ENCODE data around the gene MEA1.

MEA1 gene

DNA sequence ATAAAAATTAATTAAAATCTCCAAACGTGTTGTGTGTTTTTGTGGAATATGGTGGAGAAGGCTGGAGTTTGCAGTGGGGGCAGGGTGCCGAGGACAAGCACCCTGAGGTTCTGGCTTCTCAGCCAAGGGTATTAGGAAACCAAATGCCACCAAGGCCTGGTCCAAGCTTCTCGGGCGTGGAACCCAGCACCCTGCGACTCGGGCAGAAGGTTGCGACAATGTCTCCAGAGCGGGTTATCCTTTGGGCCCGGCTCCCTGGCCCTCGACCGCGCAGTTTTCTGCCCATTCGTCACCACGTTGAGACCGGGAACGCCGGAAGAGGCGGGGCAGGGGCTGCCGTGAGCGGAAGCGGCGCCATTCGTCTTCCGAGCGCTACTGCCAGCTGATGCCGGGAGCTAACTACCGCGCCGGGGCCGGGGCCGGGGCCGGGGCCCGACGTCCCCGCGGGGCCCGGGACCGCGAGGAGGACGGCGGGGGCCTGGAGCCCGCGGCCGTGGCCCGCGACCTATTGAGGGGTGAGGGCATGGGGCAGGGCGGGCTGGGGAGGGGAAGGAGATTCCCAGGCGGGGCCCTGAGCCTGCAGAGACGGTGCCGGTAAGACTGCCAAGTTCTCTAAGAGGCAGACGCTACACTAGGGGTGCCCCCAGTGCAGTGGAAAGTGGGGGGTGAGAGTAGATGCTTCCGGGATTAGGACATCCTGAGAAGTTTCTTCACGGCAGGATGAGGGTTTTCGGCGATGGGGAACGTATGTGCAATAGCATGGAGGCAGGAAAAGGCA, 7.7 kb upstream of the MEA1 start, which contains the start of gene RRP36 (continued):
- no peak for TF ChIP-seq ZFP41 (tag by site-specific recombination; IDR thresholded peaks at IDR 0.05; ENCODE audit: borderline replicate concordance)
- TF ChIP-seq ZNF10 (tag by site-specific recombination; IDR thresholded peaks at IDR 0.05), result no peak
- TF ChIP-seq, protein P1, sequence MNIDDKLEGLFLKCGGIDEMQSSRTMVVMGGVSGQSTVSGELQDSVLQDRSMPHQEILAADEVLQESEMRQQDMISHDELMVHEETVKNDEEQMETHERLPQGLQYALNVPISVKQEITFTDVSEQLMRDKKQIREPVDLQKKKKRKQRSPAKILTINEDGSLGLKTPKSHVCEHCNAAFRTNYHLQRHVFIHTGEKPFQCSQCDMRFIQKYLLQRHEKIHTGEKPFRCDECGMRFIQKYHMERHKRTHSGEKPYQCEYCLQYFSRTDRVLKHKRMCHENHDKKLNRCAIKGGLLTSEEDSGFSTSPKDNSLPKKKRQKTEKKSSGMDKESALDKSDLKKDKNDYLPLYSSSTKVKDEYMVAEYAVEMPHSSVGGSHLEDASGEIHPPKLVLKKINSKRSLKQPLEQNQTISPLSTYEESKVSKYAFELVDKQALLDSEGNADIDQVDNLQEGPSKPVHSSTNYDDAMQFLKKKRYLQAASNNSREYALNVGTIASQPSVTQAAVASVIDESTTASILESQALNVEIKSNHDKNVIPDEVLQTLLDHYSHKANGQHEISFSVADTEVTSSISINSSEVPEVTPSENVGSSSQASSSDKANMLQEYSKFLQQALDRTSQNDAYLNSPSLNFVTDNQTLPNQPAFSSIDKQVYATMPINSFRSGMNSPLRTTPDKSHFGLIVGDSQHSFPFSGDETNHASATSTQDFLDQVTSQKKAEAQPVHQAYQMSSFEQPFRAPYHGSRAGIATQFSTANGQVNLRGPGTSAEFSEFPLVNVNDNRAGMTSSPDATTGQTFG (tag by site-specific recombination; IDR thresholded peaks at IDR 0.05; ENCODE audit: borderline replicate concordance), result no peak
- TF ChIP-seq REPIN1 (tag by site-specific recombination; IDR thresholded peaks at IDR 0.05; ENCODE audit: low read depth), result no peak
- no peak for TF ChIP-seq ZNF112 (tag by site-specific recombination; IDR thresholded peaks at IDR 0.05)
- no peak for TF ChIP-seq ZNF324 (tag by site-specific recombination; IDR thresholded peaks at IDR 0.05)
- peak; percentile 20; the same call in 1 of the 2 replicates for TF ChIP-seq ZNF2 (tag by site-specific recombination; IDR thresholded peaks at IDR 0.05)
- peak; percentile 23; the same call in 1 of the 2 replicates for TF ChIP-seq SP3 (tag by site-specific recombination; IDR thresholded peaks at IDR 0.05)
- peak; percentile 93 for TF ChIP-seq ZNF335 (tag by site-specific recombination; conservative IDR thresholded peaks at IDR 0.05)
- no peak for TF ChIP-seq ZNF677 (tag by site-specific recombination; IDR thresholded peaks at IDR 0.05)
- peak; percentile 42; the same call in 1 of the 2 replicates for TF ChIP-seq YY2 (tag by site-specific recombination; IDR thresholded peaks at IDR 0.05)
- TF ChIP-seq, protein P2, sequence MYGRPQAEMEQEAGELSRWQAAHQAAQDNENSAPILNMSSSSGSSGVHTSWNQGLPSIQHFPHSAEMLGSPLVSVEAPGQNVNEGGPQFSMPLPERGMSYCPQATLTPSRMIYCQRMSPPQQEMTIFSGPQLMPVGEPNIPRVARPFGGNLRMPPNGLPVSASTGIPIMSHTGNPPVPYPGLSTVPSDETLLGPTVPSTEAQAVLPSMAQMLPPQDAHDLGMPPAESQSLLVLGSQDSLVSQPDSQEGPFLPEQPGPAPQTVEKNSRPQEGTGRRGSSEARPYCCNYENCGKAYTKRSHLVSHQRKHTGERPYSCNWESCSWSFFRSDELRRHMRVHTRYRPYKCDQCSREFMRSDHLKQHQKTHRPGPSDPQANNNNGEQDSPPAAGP (tag by site-specific recombination; IDR thresholded peaks at IDR 0.05), result 0 out of 2 replicates have a peak, but pooled peaks have one; percentile 17
- peak; percentile 15; the same call in 1 of the 2 replicates for TF ChIP-seq SP7 (tag by site-specific recombination; IDR thresholded peaks at IDR 0.05)
- TF ChIP-seq GLIS2 (tag by site-specific recombination; IDR thresholded peaks at IDR 0.05), result peak; percentile 91
- TF ChIP-seq SCRT1 (tag by site-specific recombination; IDR thresholded peaks at IDR 0.05; ENCODE audit: borderline replicate concordance), result no peak
- TF ChIP-seq ZNF175 (tag by site-specific recombination; IDR thresholded peaks at IDR 0.05), result no peak
- TF ChIP-seq ZNF394 (tag by site-specific recombination; IDR thresholded peaks at IDR 0.05; ENCODE audit: borderline replicate concordance), result no peak
- no peak for TF ChIP-seq ZNF37A (tag by site-specific recombination; IDR thresholded peaks at IDR 0.05)
- no peak; the same call in 1 of the 2 replicates for TF ChIP-seq ZNF843 (tag by site-specific recombination; IDR thresholded peaks at IDR 0.05)
- TF ChIP-seq, protein P3, sequence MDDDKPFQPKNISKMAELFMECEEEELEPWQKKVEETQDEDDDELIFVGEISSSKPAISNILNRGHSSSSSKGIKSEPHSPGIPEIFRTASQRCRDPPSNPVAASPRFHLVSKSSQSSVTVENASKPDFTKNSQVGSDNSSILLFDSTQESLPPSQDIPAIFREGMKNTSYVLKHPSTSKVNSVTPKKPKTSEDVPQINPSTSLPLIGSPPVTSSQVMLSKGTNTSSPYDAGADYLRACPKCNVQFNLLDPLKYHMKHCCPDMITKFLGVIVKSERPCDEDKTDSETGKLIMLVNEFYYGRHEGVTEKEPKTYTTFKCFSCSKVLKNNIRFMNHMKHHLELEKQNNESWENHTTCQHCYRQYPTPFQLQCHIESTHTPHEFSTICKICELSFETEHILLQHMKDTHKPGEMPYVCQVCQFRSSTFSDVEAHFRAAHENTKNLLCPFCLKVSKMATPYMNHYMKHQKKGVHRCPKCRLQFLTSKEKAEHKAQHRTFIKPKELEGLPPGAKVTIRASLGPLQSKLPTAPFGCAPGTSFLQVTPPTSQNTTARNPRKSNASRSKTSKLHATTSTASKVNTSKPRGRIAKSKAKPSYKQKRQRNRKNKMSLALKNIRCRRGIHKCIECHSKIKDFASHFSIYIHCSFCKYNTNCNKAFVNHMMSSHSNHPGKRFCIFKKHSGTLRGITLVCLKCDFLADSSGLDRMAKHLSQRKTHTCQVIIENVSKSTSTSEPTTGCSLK (tag by site-specific recombination; IDR thresholded peaks at IDR 0.05), result no peak
- no peak for TF ChIP-seq ZNF830 (tag by site-specific recombination; IDR thresholded peaks at IDR 0.05; ENCODE audit: low read depth)
- TF ChIP-seq ZNF521 (tag by site-specific recombination; IDR thresholded peaks at IDR 0.05), result no peak
- no peak for TF ChIP-seq ZNF169 (tag by site-specific recombination; IDR thresholded peaks at IDR 0.05)
- TF ChIP-seq ZSCAN16 (tag by site-specific recombination; IDR thresholded peaks at IDR 0.05), result no peak
- TF ChIP-seq KLF10 (tag by site-specific recombination; IDR thresholded peaks at IDR 0.05), result peak; percentile 46; the same call in 1 of the 2 replicates
- TF ChIP-seq, protein P4, sequence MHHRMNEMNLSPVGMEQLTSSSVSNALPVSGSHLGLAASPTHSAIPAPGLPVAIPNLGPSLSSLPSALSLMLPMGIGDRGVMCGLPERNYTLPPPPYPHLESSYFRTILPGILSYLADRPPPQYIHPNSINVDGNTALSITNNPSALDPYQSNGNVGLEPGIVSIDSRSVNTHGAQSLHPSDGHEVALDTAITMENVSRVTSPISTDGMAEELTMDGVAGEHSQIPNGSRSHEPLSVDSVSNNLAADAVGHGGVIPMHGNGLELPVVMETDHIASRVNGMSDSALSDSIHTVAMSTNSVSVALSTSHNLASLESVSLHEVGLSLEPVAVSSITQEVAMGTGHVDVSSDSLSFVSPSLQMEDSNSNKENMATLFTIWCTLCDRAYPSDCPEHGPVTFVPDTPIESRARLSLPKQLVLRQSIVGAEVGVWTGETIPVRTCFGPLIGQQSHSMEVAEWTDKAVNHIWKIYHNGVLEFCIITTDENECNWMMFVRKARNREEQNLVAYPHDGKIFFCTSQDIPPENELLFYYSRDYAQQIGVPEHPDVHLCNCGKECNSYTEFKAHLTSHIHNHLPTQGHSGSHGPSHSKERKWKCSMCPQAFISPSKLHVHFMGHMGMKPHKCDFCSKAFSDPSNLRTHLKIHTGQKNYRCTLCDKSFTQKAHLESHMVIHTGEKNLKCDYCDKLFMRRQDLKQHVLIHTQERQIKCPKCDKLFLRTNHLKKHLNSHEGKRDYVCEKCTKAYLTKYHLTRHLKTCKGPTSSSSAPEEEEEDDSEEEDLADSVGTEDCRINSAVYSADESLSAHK (tag by site-specific recombination; IDR thresholded peaks at IDR 0.05), result 0 out of 2 replicates have a peak, but pooled peaks have one; percentile 10
- TF ChIP-seq, protein P5, sequence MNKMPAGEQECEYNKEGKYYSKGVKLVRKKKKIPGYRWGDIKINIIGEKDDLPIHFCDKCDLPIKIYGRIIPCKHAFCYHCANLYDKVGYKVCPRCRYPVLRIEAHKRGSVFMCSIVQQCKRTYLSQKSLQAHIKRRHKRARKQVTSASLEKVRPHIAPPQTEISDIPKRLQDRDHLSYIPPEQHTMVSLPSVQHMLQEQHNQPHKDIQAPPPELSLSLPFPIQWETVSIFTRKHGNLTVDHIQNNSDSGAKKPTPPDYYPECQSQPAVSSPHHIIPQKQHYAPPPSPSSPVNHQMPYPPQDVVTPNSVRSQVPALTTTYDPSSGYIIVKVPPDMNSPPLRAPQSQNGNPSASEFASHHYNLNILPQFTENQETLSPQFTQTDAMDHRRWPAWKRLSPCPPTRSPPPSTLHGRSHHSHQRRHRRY (tag by site-specific recombination; IDR thresholded peaks at IDR 0.05), result no peak
- TF ChIP-seq, protein P6, sequence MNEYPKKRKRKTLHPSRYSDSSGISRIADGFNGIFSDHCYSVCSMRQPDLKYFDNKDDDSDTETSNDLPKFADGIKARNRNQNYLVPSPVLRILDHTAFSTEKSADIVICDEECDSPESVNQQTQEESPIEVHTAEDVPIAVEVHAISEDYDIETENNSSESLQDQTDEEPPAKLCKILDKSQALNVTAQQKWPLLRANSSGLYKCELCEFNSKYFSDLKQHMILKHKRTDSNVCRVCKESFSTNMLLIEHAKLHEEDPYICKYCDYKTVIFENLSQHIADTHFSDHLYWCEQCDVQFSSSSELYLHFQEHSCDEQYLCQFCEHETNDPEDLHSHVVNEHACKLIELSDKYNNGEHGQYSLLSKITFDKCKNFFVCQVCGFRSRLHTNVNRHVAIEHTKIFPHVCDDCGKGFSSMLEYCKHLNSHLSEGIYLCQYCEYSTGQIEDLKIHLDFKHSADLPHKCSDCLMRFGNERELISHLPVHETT (tag by site-specific recombination; IDR thresholded peaks at IDR 0.05), result no peak; the same call in 1 of the 2 replicates
